ENCODE results near the gene HCRTR1. TPM values are rescaled to one million over a fixed set of nuclear protein-coding genes. Genes with fewer than 3 reads are reported as not detected.

HCRTR1 gene
- total RNA-seq (ENCODE audit: unreplicated experiment), result not detected
- long read RNA-seq, result 0 reads

- no peak for DNase-seq
- Mint-ChIP-seq H3K36me3 (ENCODE audit: unreplicated experiment) (peaks cover 3% of the 10 kb centered on the region), H3K27ac (ENCODE audit: unreplicated experiment) (no peak within 1 kb of the TSS), H3K9me3 (ENCODE audit: unreplicated experiment) (no peaks in the 10 kb centered on the region), H3K4me1 (ENCODE audit: low read depth, unreplicated experiment) (no peaks in the 10 kb centered on the region), H3K27me3 (ENCODE audit: unreplicated experiment) (peaks cover 9% of the 10 kb centered on the region), H3K4me3 (ENCODE audit: unreplicated experiment) (peak within 1 kb of the TSS; percentile 90)
- TF ChIP-seq CTCF (IDR thresholded peaks at IDR 0.05; ENCODE audit: partially characterized antibody, unreplicated experiment), result no peak
Measured at GRCh38 chr1:31617218-31617915, at the start of gene HCRTR1. Gene HCRTR1 (plus strand): TSS chr1:31617689. CDS start chr1:31619193, 1,504 bp downstream.

GRCh38 chr1:31567956-31568570 is 49.4 kb upstream of the HCRTR1 start:
- H3K4me3 Mint-ChIP-seq (ENCODE audit: unreplicated experiment), result no peak overlapping the region
- H3K27me3 Mint-ChIP-seq (ENCODE audit: unreplicated experiment), result peaks cover 3% of the 10 kb centered on the region
- peaks cover 3% of the 10 kb centered on the region for H3K4me1 Mint-ChIP-seq (ENCODE audit: low read depth, unreplicated experiment)
- no peak overlapping the region for H3K27ac Mint-ChIP-seq (ENCODE audit: unreplicated experiment)
- no peaks in the 10 kb centered on the region for H3K36me3 Mint-ChIP-seq (ENCODE audit: unreplicated experiment)
- H3K9me3 Mint-ChIP-seq (ENCODE audit: unreplicated experiment), result no peaks in the 10 kb centered on the region
- no peak for DNase-seq
- TF ChIP-seq CTCF (IDR thresholded peaks at IDR 0.05; ENCODE audit: partially characterized antibody, unreplicated experiment), result no peak

- H3K36me3 Mint-ChIP-seq (ENCODE audit: unreplicated experiment), result no peaks in the 10 kb centered on the region
- no peak for TF ChIP-seq CTCF (IDR thresholded peaks at IDR 0.05; ENCODE audit: partially characterized antibody, unreplicated experiment)
- no peak overlapping the region for H3K27ac Mint-ChIP-seq (ENCODE audit: unreplicated experiment)
- H3K27me3 Mint-ChIP-seq (ENCODE audit: unreplicated experiment), result peaks cover 3% of the 10 kb centered on the region
- H3K4me1 Mint-ChIP-seq (ENCODE audit: low read depth, unreplicated experiment), result peaks cover 4% of the 10 kb centered on the region
- no peak for DNase-seq
- no peaks in the 10 kb centered on the region for H3K9me3 Mint-ChIP-seq (ENCODE audit: unreplicated experiment)
- no peak overlapping the region for H3K4me3 Mint-ChIP-seq (ENCODE audit: unreplicated experiment)
Measured at GRCh38 chr1:31568895-31569595, 48.4 kb upstream of the HCRTR1 start.

- Mint-ChIP-seq H3K4me3 (ENCODE audit: unreplicated experiment) (no peak overlapping the region), H3K9me3 (ENCODE audit: unreplicated experiment) (peaks cover 2% of the 10 kb centered on the region), H3K36me3 (ENCODE audit: unreplicated experiment) (no peaks in the 10 kb centered on the region), H3K27ac (ENCODE audit: unreplicated experiment) (no peak overlapping the region), H3K4me1 (ENCODE audit: low read depth, unreplicated experiment) (peaks cover 8% of the 10 kb centered on the region), H3K27me3 (ENCODE audit: unreplicated experiment) (no peaks in the 10 kb centered on the region)
- no peak for TF ChIP-seq CTCF (IDR thresholded peaks at IDR 0.05; ENCODE audit: partially characterized antibody, unreplicated experiment)
- DNase-seq, result no peak
Measured at GRCh38 chr1:31569596-31570173, 47.8 kb upstream of the HCRTR1 start.

Measured in glutamatergic neuron (in vitro differentiated cells).